ENCODE data around the gene ITGB3. TPM values are rescaled to one million over a fixed set of nuclear protein-coding genes. Genes with fewer than 3 reads are reported as not detected.
A peak's percentile ranks its signal among the peaks of the same experiment; 100 is the strongest.

The ITGB3 gene
- total RNA-seq, 1 donor from 2014 or later: 65.7 TPM

DNA sequence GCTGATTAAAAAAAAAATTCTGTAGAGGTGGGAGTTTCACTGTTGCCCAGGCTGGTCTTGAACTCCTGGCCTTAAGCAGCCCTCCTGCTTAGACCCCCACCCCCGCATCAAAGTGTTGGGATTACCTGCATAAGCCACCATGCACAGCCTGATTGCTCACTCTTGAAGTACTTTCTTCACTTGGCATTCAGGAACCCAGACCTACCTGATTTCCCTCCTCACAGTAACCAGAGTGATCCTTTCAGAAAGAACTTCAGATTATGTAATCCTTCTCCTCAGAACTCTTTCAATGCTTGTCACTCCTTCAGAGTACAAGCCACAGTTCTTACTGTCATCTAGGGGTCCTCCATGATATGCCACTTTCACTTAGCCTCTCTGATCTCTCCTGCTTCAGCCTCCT lies 71.5 kb downstream of the ITGB3 start:
- no peak for DNase-seq (ENCODE audit: low read depth in 2 of 2)

DNA sequence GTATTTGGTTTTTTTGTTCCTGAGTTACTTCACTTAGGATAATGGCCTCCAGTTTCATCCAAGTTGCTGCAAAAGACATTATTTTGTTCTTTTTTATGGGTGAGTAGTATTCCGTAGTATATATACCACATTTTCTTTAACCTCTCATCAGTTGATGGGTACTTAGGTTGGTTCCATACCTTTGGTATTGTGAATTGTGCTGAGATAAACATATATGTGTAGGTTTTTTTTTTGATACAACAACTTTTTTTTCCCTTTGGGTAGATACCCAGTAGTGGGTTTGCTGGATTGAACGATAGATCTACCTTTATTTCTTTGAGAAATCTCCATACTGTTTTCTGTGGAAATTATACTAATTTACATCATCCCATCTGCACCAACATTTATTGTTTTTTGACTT lies 76.9 kb downstream of the ITGB3 start:
- no peak for DNase-seq (ENCODE audit: low read depth in 2 of 2)

DNA sequence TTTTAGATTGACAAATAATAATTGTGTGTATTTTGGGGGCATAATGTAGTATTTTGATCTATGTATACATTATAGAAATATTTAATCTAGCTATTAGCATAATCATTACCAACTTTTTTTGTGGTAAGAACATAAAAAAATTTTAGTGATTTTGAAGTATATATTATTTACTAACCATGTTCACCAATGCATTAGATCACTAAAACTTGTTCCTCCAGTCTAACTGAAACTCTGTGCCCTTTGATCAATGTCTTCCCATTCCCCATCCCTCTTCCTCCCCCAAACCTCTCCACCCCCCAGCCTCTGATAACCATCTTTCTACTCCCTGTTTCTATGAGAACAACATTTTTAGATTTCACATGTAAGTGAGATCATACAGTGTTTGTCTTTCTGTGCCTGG lies 78.7 kb downstream of the ITGB3 start:
- no peak for DNase-seq (ENCODE audit: low read depth in 2 of 2)

DNA sequence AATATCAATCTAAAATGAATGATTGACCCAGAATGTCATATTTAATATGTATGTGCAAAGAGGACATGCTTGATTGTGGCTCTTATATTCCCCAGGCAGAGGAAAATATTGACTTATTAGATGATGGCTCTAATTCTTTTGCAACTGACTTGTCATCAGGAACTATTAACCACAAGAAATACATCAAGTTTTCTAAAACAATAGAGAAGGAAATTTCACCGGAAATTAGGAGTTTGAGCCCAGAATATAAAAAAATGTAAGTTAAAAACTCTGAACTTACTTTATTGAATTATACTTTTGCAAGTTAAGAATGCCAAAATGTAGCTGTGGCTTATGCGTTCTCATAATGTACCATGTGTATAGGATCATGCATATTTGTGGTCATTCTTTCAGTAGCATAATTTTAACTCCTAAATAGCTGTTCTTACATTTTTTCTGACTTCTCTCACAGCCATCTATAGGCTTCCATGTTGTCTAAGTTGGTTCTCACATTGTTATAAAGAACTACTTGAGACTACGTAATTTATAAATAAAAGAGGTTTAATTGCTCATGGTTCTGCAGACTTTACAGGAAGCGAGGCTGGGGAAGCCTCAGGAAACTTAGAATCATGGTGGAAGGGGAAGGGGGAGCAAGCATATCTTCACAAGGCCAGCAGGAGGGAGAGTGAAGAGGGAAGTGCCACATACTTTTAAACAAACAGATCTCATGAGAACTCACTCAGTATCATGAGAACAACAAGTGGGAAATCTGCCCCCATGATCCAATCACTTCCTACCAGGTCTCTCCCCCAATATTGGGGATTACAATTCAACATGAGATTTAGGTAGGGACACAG lies 81.7 kb downstream of the ITGB3 start:
- DNase-seq (ENCODE audit: low read depth in 2 of 2): peak in 1 of 2 donors; percentile 77

DNA sequence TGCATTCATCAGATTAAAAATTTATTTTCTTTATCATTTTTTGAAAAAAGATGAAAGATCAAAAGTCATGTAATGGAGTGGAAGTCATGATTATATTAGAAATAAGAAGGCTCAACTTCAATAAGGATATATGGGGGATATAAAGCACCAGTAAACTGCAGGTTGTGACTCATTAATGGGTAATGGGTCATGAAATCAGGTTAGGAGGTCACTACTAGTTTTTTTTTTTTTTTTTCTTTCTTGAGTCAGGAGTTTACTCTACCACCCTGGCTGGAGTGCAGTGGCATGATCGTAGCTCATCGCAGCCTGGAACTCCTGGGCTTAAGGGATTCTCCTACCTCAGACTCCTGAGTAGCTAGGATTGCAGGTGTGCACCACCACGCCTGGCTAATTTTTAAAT lies 84.4 kb downstream of the ITGB3 start:
- no peak for DNase-seq (ENCODE audit: low read depth in 2 of 2)

DNA sequence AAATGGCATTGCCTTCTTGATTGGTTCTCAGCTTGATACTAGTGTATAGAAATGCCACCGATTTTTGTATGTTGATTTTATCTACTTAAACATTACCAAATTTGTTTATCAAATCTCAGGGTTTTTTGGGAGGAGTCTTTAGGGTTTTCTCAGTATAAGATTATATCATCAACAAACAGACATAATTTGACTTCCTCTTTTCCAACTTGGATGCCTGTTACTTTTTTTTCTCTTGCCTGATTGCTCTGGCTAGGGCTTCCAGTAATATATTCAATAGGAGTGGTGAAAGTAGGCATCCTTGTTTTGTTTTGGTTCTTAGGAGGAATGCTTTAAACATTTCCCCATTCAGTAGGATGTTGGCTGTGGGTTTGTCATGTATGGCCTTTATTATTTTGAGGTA lies 99.2 kb downstream of the ITGB3 start:
- DNase-seq (ENCODE audit: low read depth in 2 of 2): no peak

DNA sequence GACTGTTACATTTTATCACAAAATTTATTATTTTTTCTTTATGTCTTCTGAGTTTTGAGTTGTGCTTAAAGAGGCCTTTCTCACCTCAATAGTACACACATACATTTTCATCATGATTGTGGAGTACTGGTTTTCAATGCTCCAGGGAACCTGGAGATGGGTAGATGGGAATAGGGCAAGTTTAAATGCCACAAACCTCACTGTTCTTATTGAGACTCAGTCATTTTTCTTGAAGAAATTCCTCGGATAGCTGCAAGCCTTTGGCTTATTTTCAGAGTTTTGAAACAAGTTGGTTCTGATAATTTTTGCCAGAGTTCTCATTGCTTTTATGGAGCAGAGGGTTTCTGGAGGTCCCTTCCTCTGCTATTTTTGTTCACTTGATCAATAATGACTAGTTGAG lies 105.0 kb downstream of the ITGB3 start:
- DNase-seq (ENCODE audit: low read depth in 2 of 2): no peak

Other genes starting within 250 kb of the ITGB3 start
- gene CDC27, start 64.5 kb upstream of the ITGB3 start, total RNA-seq: 119 and 121 TPM in 2 replicates
- gene MYL4, start 44.5 kb upstream of the ITGB3 start, total RNA-seq: 0.40 and 0.65 TPM in 2 replicates
- gene EFCAB13, start 70.1 kb downstream of the ITGB3 start, total RNA-seq: 2.4 and 6.2 TPM in 2 replicates